Adipose tissue (tissue), 3 donors: ENCODE data around the gene DPH5. TPM values are rescaled to one million over a fixed set of nuclear protein-coding genes. Genes with fewer than 3 reads are reported as not detected.
"Not testable (repeated sequence)": the region's sequence is repeated elsewhere in the genome, so short reads cannot be mapped to it uniquely, and the experiment has no call there.

ENCODE experiments used
- H3K27ac ChIP-seq: one replicate; pipeline ENCODE4 v1.5.1; 2013; ENCODE audit warnings: low read depth, low read length
- whole genome bisulfite sequencing, 3 donors: extraction: QIAGEN DNeasy Blood & Tissue Kit; methylation state at CpG; one replicate each; pipeline ENCODE4 v1.1.7; 2013; 5-methylcytosine and 5-hydroxymethylcytosine counted together
- polyA plus RNA-seq, 3 donors: library from polyadenylated mRNA; stranded (reverse); fragments of 200-250 nt; gene quantifications; one replicate each; pipeline ENCODE4 v1.2.3, GENCODE V29; 2013
- donor health status: healthy with polysubstance abuse.
- donor health status: Bipolar disorder and iron deficiency.
- donor health status: healthy.

DPH5 gene
- polyA plus RNA-seq, 3 donors: 20.6 to 33.4 (median 28.4) TPM

- WGBS, 3 donors: 96 to 99% (median 96%) methylated on average over 4 of the region's 4 CpGs
- no peak overlapping the region for H3K27ac ChIP-seq
Observed at GRCh38 chr1:100952104-100952745, 73.4 kb downstream of the DPH5 start.

GRCh38 chr1:100950781-100951180 lies 74.8 kb downstream of the DPH5 start:
- H3K27ac ChIP-seq: no peak overlapping the region
- 54 to 73% (median 58%) methylated on average over 4 of the region's 4 CpGs for WGBS, 3 donors

DNA sequence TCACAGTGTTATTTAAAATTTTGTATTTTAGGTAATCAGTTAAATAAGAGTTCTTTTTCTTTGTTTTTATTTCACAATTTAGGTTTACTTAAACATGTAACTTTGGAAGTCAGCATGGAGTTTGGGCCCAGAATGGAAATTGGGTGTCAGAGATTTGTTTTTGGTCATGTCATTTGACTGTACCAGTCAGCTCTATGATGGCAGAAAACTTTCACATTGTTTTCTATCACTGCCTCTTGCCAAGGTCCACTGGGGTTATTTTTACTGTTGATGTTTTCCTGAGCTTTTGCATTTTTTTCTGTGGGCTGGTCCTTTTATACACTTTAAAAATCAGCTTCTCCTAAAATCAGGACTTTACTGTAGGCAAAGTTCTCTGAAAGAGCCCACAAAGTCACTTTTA lies 75.2 kb downstream of the DPH5 start:
- no peak overlapping the region for H3K27ac ChIP-seq

GRCh38 chr1:100949515-100950158 lies 75.9 kb downstream of the DPH5 start:
- 60 to 78% (median 77%) methylated on average over 9 of the region's 9 CpGs for whole genome bisulfite sequencing, 3 donors
- not testable (repeated sequence) for H3K27ac ChIP-seq

DNA sequence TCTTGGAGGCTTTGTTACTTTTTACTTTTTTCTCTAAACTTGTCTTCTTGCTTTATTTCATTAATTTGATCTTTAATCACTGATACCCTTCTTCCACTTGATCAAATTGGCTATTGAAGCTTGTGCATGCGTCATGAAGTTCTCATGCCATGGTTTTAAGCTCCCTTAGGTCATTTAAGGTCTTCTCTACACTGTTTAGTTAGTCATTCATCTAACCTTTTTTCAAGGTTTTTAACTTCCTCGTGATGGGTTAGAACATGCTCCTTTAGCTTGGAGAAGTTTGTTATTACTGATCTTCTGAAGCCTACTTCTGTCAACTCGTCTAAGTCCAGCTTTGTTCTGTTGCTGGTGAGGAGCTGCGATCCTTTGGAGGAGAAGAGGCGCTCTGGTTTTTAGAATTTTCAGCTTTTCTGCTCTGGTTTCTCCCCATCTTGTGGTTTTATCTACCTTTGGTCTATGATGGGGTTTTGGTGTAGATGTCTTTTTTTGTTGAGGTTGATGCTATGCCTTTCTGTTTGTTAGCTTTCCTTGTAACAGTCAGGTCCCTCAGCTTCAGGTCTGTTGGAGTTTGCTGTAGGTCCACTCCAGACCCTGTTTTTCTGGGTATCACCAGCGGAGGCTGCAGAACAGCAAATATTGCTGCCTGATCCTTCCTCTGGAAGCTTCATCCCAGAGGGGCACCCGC lies 76.7 kb downstream of the DPH5 start:
- 90 to 94% (median 93%) methylated on average over 7 of the region's 7 CpGs for WGBS, 3 donors
- H3K27ac ChIP-seq: not testable (repeated sequence)

GRCh38 chr1:100947816-100948215 lies 77.8 kb downstream of the DPH5 start:
- WGBS, 3 donors: 93 to 100% (median 100%) methylated on average over 3 of the region's 3 CpGs
- not testable (repeated sequence) for H3K27ac ChIP-seq

DNA sequence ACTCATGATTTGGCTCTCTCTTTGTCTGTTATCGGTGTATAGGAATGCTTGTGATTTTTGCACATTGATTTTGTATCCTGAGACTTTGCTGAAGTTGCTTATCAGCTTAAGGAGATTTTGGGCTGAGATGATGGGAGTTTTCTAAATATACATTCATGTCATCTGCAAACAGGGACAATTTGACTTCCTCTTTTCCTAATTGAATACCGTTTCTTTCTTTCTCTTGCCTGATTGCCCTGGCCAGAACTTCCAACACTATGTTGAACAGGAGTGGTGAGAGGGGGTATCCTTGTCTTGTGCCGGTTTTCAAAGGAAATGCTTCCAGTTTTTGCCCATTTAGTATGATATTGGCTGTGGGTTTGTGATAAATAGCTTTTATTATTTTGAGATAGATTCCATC lies 79.5 kb downstream of the DPH5 start:
- H3K27ac ChIP-seq: not testable (repeated sequence)
- 84 to 93% (median 91%) methylated on average over 3 of the region's 3 CpGs for WGBS, 3 donors

DNA sequence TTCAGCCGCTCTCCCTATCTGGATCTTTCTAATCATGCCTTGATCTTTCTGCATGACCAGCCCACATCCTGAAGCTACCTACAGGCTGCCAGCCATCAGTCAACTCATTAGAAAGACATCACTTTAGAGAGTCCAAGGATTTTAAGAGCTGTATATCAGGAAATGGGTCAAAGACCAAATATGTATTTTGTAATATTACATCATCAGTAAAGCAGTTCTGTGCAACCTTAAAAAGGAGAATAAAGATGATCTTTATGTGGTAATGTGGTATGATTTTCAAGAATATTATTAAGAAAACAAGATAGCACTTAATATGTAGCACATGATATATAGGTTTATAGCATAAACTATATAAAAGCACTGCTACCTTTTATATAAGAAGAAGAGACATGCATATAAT lies 82.1 kb downstream of the DPH5 start:
- WGBS, 3 donors: 94 to 100% (median 98%) methylated on average over 1 of the region's 1 CpG
- H3K27ac ChIP-seq: no peak overlapping the region

- no peak overlapping the region for H3K27ac ChIP-seq
- WGBS, 3 donors: 84 to 94% (median 85%) methylated on average over 2 of the region's 2 CpGs
Observed at GRCh38 chr1:100942304-100943046, 83.1 kb downstream of the DPH5 start.

DNA sequence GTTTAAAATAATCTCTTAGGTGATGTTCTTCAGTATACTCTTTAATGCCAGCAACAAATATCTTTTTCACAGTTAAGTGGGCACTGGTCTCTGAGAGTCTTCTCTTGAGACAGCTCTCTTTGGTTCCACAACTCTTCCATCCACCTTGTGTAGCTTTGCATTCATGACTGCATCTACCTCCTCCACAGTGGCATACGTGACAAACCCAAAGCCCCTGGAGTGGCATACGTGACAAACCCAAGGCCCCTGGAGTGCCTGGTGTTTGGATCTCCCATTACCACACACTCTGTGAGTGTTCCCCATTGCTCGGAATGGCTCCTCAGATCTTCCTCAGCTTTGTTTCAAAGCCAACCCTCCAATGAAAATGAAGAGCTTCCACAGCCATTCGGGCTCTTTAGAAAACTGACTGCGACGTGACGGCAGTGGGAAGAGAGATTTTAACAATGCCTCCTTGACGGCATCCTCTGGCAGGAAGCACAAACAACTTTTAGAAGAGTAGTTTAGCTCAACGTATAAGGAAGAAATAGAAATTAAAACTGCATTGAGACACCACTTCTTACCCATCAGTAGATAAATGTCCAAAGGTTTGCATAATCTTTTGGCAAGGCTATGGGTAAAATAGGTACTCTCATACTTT lies 83.9 kb downstream of the DPH5 start:
- no peak overlapping the region for H3K27ac ChIP-seq
- WGBS, 3 donors: 93 to 94% (median 93%) methylated on average over 9 of the region's 9 CpGs

GRCh38 chr1:100941098-100941527 lies 84.5 kb downstream of the DPH5 start:
- WGBS, 3 donors: 73 to 95% (median 77%) methylated on average over 1 of the region's 1 CpG
- no peak overlapping the region for H3K27ac ChIP-seq

Other genes with a start within 250 kb of the DPH5 start
- 10 to 100 TPM in 1 of 3 donors, 1 to 10 TPM in 2; 4.3 to 10.0 (median 6.4) TPM for gene EXTL2, start 130.9 kb downstream of the DPH5 start, polyA plus RNA-seq
- 1 to 10 TPM; 1.8 to 5.3 (median 2.8) TPM for gene SLC30A7, start 129.7 kb downstream of the DPH5 start, polyA plus RNA-seq
- gene S1PR1, start 211.2 kb upstream of the DPH5 start, polyA plus RNA-seq: 100 to 1,000 TPM in 1 of 3 donors, 10 to 100 TPM in 2; 14.6 to 109 (median 35.1) TPM